ENCODE results near the gene DDN.

The DDN gene

GRCh38 chr12:48993787-48994186 lies 5.4 kb downstream of the DDN start:
- no peak overlapping the region for H3K4me3 ChIP-seq (ENCODE audit: control insufficient read depth, low read depth, low read length)
- no peak for DNase-seq (ENCODE audit: low read depth)
- TF ChIP-seq CTCF (conservative IDR thresholded peaks at IDR 0.05; ENCODE audit: control insufficient read depth, insufficient read depth, low read depth, low read length), result no peak

- no peak overlapping the region for H3K4me3 ChIP-seq (ENCODE audit: control insufficient read depth, low read depth, low read length)
- no peak for DNase-seq (ENCODE audit: low read depth)
- no peak for TF ChIP-seq CTCF (conservative IDR thresholded peaks at IDR 0.05; ENCODE audit: control insufficient read depth, insufficient read depth, low read depth, low read length)
Observed at GRCh38 chr12:48991247-48992050, 7.7 kb downstream of the DDN start.

DNA sequence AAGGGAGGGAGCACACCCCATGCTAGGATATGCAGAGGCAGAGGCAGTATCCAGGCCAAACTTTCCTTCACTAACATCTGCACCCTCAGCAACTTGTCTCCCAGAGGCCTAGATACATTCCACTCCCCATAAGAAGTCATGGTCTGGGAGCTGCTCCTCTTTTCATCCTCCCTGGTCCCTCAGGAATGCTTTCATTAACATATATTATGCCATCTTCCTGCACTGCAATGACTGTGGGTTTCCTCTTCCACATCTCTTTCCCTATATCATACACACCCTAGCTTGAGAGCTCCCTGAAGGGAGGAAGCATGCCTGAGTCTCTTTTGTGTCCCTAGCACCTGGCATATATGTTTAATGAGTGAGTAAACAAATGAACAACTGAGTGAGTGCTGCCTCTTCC lies 8.6 kb downstream of the DDN start:
- H3K4me3 ChIP-seq (ENCODE audit: control insufficient read depth, low read depth, low read length), result no peak overlapping the region
- TF ChIP-seq CTCF (conservative IDR thresholded peaks at IDR 0.05; ENCODE audit: control insufficient read depth, insufficient read depth, low read depth, low read length), result no peak
- no peak for DNase-seq (ENCODE audit: low read depth)

DNA sequence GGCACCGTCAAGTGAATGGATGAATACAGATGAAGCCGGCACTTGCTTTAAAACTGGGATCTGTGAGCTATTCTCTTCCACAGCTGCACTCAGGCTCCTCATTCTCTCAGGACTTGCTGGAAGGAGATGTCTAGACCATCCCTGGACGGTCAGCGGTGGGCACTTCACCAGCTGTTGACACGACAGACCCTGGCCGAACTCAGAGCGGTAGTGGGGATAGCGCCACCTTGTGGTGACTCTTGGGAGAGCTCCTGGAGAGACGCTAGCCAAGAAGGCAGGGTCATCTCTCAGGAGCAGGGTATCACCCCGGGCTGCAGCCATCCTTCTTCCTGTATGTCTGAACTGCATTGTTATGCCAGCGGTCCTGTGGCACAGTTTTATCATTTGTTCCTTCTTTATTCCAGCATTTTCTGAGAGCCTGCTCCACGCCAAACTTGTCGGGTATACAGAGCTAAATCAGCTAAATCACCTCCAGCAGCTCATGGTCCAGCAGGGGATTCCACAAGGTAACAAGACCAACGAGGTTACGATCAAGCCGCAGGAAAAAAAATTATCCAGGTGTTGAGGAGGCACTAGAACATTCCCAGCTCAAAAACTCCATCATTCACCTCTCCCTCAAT lies 11.0 kb downstream of the DDN start:
- peak; percentile 45 for DNase-seq (ENCODE audit: low read depth)
- no peak overlapping the region for H3K4me3 ChIP-seq (ENCODE audit: control insufficient read depth, low read depth, low read length)
- TF ChIP-seq CTCF (conservative IDR thresholded peaks at IDR 0.05; ENCODE audit: control insufficient read depth, insufficient read depth, low read depth, low read length), result peak; percentile 92

- no peak for DNase-seq (ENCODE audit: low read depth)
- no peak for TF ChIP-seq CTCF (conservative IDR thresholded peaks at IDR 0.05; ENCODE audit: control insufficient read depth, insufficient read depth, low read depth, low read length)
- no peak overlapping the region for H3K4me3 ChIP-seq (ENCODE audit: control insufficient read depth, low read depth, low read length)
Observed at GRCh38 chr12:48986720-48987291, 12.4 kb downstream of the DDN start.

DNA sequence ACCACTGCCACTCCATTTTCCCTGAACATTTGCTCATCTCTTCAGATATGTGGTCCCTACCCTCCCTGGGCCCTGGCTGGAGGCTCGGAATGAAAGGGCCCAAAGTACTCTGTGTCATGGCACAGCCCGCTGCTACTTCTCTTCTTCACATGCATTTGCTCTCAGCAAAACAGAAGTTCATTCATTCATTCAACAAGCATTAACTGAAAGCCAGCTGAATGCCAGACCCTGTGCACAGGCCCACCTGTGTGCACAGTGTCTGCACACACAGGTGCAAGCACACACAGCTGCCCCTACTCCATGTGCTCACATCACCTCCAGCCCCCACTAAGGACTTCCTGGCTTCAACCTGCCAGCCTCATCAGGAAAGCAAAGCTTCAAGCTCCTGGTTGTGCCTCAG lies 13.3 kb downstream of the DDN start:
- H3K4me3 ChIP-seq (ENCODE audit: control insufficient read depth, low read depth, low read length), result no peak overlapping the region
- DNase-seq (ENCODE audit: low read depth), result no peak
- no peak for TF ChIP-seq CTCF (conservative IDR thresholded peaks at IDR 0.05; ENCODE audit: control insufficient read depth, insufficient read depth, low read depth, low read length)

All from fibroblast of mammary gland (primary cell).